HepG2 (cell line): ENCODE results near the gene GRIP1. TPM values are rescaled to one million over a fixed set of nuclear protein-coding genes. Genes with fewer than 3 reads are reported as not detected.

Experiments used
- ATAC-seq: fragments of 200-7000 bp; cut with Tn5 transposase; 3 replicates; pipeline ENCODE4 v1.9.1; 2020; ENCODE audit warnings: mild to moderate bottlenecking, moderate library complexity
- BruUV-seq: library from RNA; stranded (reverse); fragments of 400-500 nt; replicated peaks from 2 replicates; lab custom pipeline; 2021; lab: Mats Ljungman, UMichigan
- CTCF ChIA-PET: fragments of 300-600 bp; formaldehyde crosslinking; extraction: SDS; loops from one replicate; lab custom pipeline; 2021; ENCODE audit warnings: low total read pairs, inconsistent platforms, low intra/inter-chr PET ratio; lab: Yijun Ruan, JAX
- POLR2A ChIA-PET: fragments of 350-600 bp; sonication (Branson Sonifier 250); formaldehyde crosslinking; loops from one replicate; lab custom pipeline; 2020; ENCODE audit warnings: antibody characterized with exemption, inconsistent platforms; lab: Yijun Ruan, JAX
- DNase-seq: peaks from one replicate; pipeline ENCODE4 v3.0.0-alpha.2; 2015; ENCODE audit warnings: low spot score
- FAIRE-seq: peaks from 3 replicates; lab custom pipeline; 2011; peaks lifted over from hg19 to GRCh38; lab: Jason Lieb, UNC
- H2AFZ ChIP-seq: one replicate; pipeline ENCODE4 v1.6.1; 2011; ENCODE audit warnings: low read length, inconsistent platforms
- H3K27ac ChIP-seq: fragments of 300-600 bp; 3 replicates; pipeline ENCODE4 v1.8.0; 2011; ENCODE audit warnings: mixed run types, mild to moderate bottlenecking, mixed read lengths, low read length, inconsistent platforms; ENCODE audit not compliant: insufficient read depth; ENCODE audit errors: extremely low read length
- H3K27me3 ChIP-seq, 2 experiments: fragments of 200-600 bp in 1 of 2; 2 replicates in 1 of 2; 3 replicates in 1 of 2; pipeline versions ENCODE4 v1.6.0 to v1.8.0; 2011; ENCODE audit warnings: low read length in 2 of 2, mild to moderate bottlenecking in 2 of 2, moderate library complexity in 2 of 2, inconsistent platforms in 1 of 2; ENCODE audit not compliant: insufficient read depth in 2 of 2, control insufficient read depth in 1 of 2
- H3K36me3 ChIP-seq, 2 experiments: fragments of 200-600 bp in 1 of 2; replicated peaks in 1 of 2; 2 replicates in 1 of 2; 3 replicates in 1 of 2; pipeline versions ENCODE4 v1.5.1 to v1.8.0; 2011; ENCODE audit warnings: low read length in 2 of 2, inconsistent platforms in 1 of 2; ENCODE audit not compliant: insufficient read depth in 2 of 2, control insufficient read depth in 1 of 2
- H3K4me1 ChIP-seq: 2 replicates; pipeline ENCODE4 v1.5.1; 2012; ENCODE audit warnings: low read length, inconsistent platforms; ENCODE audit not compliant: insufficient read depth
- H3K4me2 ChIP-seq: 2 replicates; pipeline ENCODE4 v1.6.0; 2011; ENCODE audit warnings: low read depth, low read length, inconsistent platforms
- H3K4me3 ChIP-seq, 3 experiments: fragments of 200-600 bp in 1 of 3; sonication (generic), shearing (Covaris generic) in 1 of 3; replicated peaks in 1 of 3; 2 replicates each; pipeline ENCODE4 v1.5.1; 2011 to 2016; ENCODE audit warnings: low read length in 3 of 3, inconsistent platforms in 2 of 3, low read depth in 2 of 3, mild to moderate bottlenecking in 2 of 3, control low read depth in 1 of 3, mixed read lengths in 1 of 3; ENCODE audit not compliant: insufficient read depth in 1 of 3
- H3K79me2 ChIP-seq: one replicate; pipeline ENCODE4 v1.6.1; 2011; ENCODE audit warnings: low read length, inconsistent platforms; ENCODE audit not compliant: insufficient read depth
- H3K9ac ChIP-seq: 2 replicates; pipeline ENCODE4 v1.6.0; 2011; ENCODE audit warnings: mild to moderate bottlenecking, low read depth, low read length, inconsistent platforms; ENCODE audit not compliant: insufficient read depth
- H3K9me3 ChIP-seq: 2 replicates; pipeline ENCODE4 v1.5.1; 2012; ENCODE audit warnings: mild to moderate bottlenecking, low read length
- H4K20me1 ChIP-seq: 2 replicates; pipeline ENCODE4 v1.6.0; 2011; ENCODE audit warnings: inconsistent platforms, mild to moderate bottlenecking, low read length, moderate library complexity; ENCODE audit not compliant: insufficient read depth
- ATM ChIP-seq: fragments of 450-650 bp; IDR thresholded peaks from 2 replicates; pipeline ENCODE4 v1.7.1; 2017; ENCODE audit warnings: mild to moderate bottlenecking, borderline replicate concordance
- BHLHE40 ChIP-seq: IDR thresholded peaks from 2 replicates; pipeline ENCODE4 v1.6.1; 2011; ENCODE audit warnings: low read length, improper control_type of control experiment
- EZH2 ChIP-seq: conservative IDR thresholded peaks from 2 replicates; pipeline ENCODE4 v1.6.1; 2012; ENCODE audit warnings: mild to moderate bottlenecking, low read depth, low read length, moderate library complexity
- HNRNPH1 ChIP-seq: fragments of 200-400 bp; formaldehyde crosslinking; optimal IDR thresholded peaks from 2 replicates; pipeline ENCODE3; 2017; ENCODE audit warnings: mild to moderate bottlenecking, low read depth, low read length
- KMT2B ChIP-seq: IDR thresholded peaks from 2 replicates; pipeline ENCODE4 v1.6.1; 2016; ENCODE audit warnings: missing genetic modification reagents, missing compliant biosample characterization
- MEF2D ChIP-seq: sonication (generic); formaldehyde crosslinking; IDR thresholded peaks from 2 replicates; pipeline ENCODE4 v1.5.1; 2020; ENCODE audit warnings: mild to moderate bottlenecking, missing genetic modification reagents
- NCOA1 ChIP-seq: sonication (generic); formaldehyde crosslinking; IDR thresholded peaks from 2 replicates; pipeline ENCODE4 v1.9.0; 2021; ENCODE audit warnings: missing genetic modification reagents
- SRSF1 ChIP-seq: fragments of 200-400 bp; formaldehyde crosslinking; optimal IDR thresholded peaks from 2 replicates; pipeline ENCODE3; 2017; ENCODE audit warnings: mild to moderate bottlenecking, low read depth, low read length, moderate library complexity
- ZBED4 ChIP-seq: sonication (generic); formaldehyde crosslinking; IDR thresholded peaks from 2 replicates; pipeline ENCODE4 v1.4.0; 2020; ENCODE audit warnings: missing genetic modification reagents, borderline replicate concordance
- ZNF782 ChIP-seq: sonication (generic); formaldehyde crosslinking; IDR thresholded peaks from 2 replicates; pipeline ENCODE4 v1.4.0; 2020; ENCODE audit warnings: missing genetic modification reagents, mild to moderate bottlenecking, borderline replicate concordance
- ZSCAN21 ChIP-seq: sonication (generic); formaldehyde crosslinking; IDR thresholded peaks from 2 replicates; pipeline ENCODE4 v1.8.0; 2022; ENCODE audit warnings: mild to moderate bottlenecking, missing genetic modification reagents, moderate library complexity, borderline replicate concordance
- WGBS: methylation state at CpG from one replicate; pipeline ENCODE4 v1.1.6; 2017; ENCODE audit warnings: low lambda C conversion rate; 5-methylcytosine and 5-hydroxymethylcytosine counted together
- in situ Hi-C: cut with HindIII; loops from 2 replicates; pipeline ENCODE4 v1.10.0; 2017; ENCODE audit warnings: low pct_unique_long_range_greater_than_20kb; ENCODE audit not compliant: extremely low pct_ligation_motif_present
- intact Hi-C: fragments of 100-400 bp; cut with micrococcal nuclease; formaldehyde crosslinking; loops from one replicate; pipeline ENCODE4 v1.10.0; 2022; ENCODE audit not compliant: unreplicated experiment
- polyA plus RNA-seq, 8 experiments: library from polyadenylated mRNA; depleted of rRNA in 3 of 8; stranded (reverse) in 7 of 8; unstranded in 1 of 8; fragments of >200 nt; fragmentation: Illumina TruSeq in 4 of 8; extraction: Trizol in 4 of 8; gene quantifications; 2 replicates each; pipeline versions ENCODE4 v1.2.1 to v1.2.3, GENCODE V29; 2011 to 2016; ENCODE audit warnings: low read depth in 4 of 8, missing spikeins in 1 of 8, mixed read lengths in 1 of 8; ENCODE audit not compliant: insufficient read depth in 1 of 8
- total RNA-seq, 5 experiments: library from RNA; depleted of rRNA; stranded (reverse); fragments of >200 nt; fragmentation: Illumina TruSeq; extraction: Trizol; gene quantifications; 2 replicates each; pipeline ENCODE4 v1.2.3, GENCODE V29; 2016; ENCODE audit warnings: low read depth in 1 of 5
- TF ChIP-seq, protein P1 (sequence below): sonication (generic); formaldehyde crosslinking; conservative IDR thresholded peaks from 2 replicates; pipeline ENCODE4 v1.4.0; 2020; ENCODE audit warnings: missing genetic modification reagents
- TF ChIP-seq, protein P2 (sequence below): fragments of 450-650 bp; IDR thresholded peaks from 2 replicates; pipeline ENCODE4 v1.6.1; 2017; ENCODE audit warnings: mild to moderate bottlenecking
- TF ChIP-seq, protein P3 (sequence below): IDR thresholded peaks from 2 replicates; pipeline ENCODE4 v1.6.1; 2016; ENCODE audit warnings: low read depth, control low read depth

Gene GRIP1
- total and polyA plus RNA-seq, 2 of the 13 experiments (the other 11 are each of a cell fraction or from before 2014, with no cell fraction given): not detected

DNA sequence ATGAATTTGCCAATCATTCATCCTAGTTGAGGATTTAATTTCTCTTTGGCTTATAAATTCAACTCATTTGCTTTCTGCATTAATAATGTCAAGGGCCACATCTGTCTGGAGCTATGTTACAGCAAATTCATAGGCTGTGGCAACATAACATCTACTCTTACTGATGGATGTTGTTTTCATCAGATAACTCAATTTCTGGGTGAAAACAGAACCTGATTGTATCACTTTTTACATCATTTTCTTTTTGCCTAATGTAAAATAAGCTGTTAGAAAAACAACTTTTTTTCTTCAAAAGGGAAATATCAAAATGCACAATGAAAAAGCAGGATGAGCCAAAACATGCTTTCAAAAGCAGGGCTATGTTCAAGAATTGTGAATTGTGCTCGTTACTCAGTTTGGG, 303.3 kb downstream of the GRIP1 start:
- ChIA-PET CTCF (no interaction called here), POLR2A (no interaction called here)
- H4K20me1 ChIP-seq: no peaks in the 10 kb centered on the region
- H3K9me3 ChIP-seq: no peaks in the 10 kb centered on the region
- intact Hi-C loops: no loop called here
- H3K4me1 ChIP-seq: no peaks in the 10 kb centered on the region
- in situ Hi-C loops: no loop called here
- H3K36me3 ChIP-seq: no peaks in the 10 kb centered on the region
- 0% methylated on average over 1 of the region's 1 CpG for WGBS
- no peak overlapping the region for H3K4me2 ChIP-seq
- ATAC-seq (no peak), DNase-seq (no peak), FAIRE-seq (no peak)
- H3K79me2 ChIP-seq: no peaks in the 10 kb centered on the region
- H3K4me3 ChIP-seq: no peak overlapping the region
- no TSS peak for BruUV-seq
- H3K27me3 ChIP-seq: peaks cover 1 to 6% of the 10 kb centered on the region in 2 experiments; a peak in 1 of 5 replicates
- no peak overlapping the region for H3K27ac ChIP-seq
- no peak overlapping the region for H3K9ac ChIP-seq
- H2AFZ ChIP-seq: no peak overlapping the region
- TF ChIP-seq, protein P1, sequence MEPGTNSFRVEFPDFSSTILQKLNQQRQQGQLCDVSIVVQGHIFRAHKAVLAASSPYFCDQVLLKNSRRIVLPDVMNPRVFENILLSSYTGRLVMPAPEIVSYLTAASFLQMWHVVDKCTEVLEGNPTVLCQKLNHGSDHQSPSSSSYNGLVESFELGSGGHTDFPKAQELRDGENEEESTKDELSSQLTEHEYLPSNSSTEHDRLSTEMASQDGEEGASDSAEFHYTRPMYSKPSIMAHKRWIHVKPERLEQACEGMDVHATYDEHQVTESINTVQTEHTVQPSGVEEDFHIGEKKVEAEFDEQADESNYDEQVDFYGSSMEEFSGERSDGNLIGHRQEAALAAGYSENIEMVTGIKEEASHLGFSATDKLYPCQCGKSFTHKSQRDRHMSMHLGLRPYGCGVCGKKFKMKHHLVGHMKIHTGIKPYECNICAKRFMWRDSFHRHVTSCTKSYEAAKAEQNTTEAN (CRISPR knock-in tag): no peak
- TF ChIP-seq, protein P2, sequence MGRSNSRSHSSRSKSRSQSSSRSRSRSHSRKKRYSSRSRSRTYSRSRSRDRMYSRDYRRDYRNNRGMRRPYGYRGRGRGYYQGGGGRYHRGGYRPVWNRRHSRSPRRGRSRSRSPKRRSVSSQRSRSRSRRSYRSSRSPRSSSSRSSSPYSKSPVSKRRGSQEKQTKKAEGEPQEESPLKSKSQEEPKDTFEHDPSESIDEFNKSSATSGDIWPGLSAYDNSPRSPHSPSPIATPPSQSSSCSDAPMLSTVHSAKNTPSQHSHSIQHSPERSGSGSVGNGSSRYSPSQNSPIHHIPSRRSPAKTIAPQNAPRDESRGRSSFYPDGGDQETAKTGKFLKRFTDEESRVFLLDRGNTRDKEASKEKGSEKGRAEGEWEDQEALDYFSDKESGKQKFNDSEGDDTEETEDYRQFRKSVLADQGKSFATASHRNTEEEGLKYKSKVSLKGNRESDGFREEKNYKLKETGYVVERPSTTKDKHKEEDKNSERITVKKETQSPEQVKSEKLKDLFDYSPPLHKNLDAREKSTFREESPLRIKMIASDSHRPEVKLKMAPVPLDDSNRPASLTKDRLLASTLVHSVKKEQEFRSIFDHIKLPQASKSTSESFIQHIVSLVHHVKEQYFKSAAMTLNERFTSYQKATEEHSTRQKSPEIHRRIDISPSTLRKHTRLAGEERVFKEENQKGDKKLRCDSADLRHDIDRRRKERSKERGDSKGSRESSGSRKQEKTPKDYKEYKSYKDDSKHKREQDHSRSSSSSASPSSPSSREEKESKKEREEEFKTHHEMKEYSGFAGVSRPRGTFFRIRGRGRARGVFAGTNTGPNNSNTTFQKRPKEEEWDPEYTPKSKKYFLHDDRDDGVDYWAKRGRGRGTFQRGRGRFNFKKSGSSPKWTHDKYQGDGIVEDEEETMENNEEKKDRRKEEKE: no peak
- no peak for TF ChIP-seq ZNF782
- no peak for TF ChIP-seq ATM
- no peak for TF ChIP-seq ZBED4 (CRISPR knock-in tag)
- TF ChIP-seq, protein P3, sequence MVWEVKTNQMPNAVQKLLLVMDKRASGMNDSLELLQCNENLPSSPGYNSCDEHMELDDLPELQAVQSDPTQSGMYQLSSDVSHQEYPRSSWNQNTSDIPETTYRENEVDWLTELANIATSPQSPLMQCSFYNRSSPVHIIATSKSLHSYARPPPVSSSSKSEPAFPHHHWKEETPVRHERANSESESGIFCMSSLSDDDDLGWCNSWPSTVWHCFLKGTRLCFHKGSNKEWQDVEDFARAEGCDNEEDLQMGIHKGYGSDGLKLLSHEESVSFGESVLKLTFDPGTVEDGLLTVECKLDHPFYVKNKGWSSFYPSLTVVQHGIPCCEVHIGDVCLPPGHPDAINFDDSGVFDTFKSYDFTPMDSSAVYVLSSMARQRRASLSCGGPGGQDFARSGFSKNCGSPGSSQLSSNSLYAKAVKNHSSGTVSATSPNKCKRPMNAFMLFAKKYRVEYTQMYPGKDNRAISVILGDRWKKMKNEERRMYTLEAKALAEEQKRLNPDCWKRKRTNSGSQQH (CRISPR knock-in tag): no peak
- TF ChIP-seq KMT2B: no peak
- TF ChIP-seq EZH2: no peak
- TF ChIP-seq NCOA1 (CRISPR knock-in tag): no peak
- no peak for TF ChIP-seq MEF2D (CRISPR knock-in tag)
- TF ChIP-seq HNRNPH1: no peak
- TF ChIP-seq BHLHE40: no peak
- no peak for TF ChIP-seq ZSCAN21 (CRISPR knock-in tag)
- TF ChIP-seq SRSF1: no peak
